ENCODE data around the gene SCO2.

- no peak for TF ChIP-seq ZNF776 (tag by site-specific recombination; IDR thresholded peaks at IDR 0.05; ENCODE audit: borderline replicate concordance)
- no peak for TF ChIP-seq CTCF (tag by site-specific recombination; IDR thresholded peaks at IDR 0.05)
- TF ChIP-seq ZNF558 (tag by site-specific recombination; IDR thresholded peaks at IDR 0.05), result no peak
- no peak for TF ChIP-seq GLIS1 (tag by site-specific recombination; IDR thresholded peaks at IDR 0.05)
- TF ChIP-seq ZNF2 (tag by site-specific recombination; IDR thresholded peaks at IDR 0.05), result no peak
- TF ChIP-seq ZBTB8A (tag by site-specific recombination; IDR thresholded peaks at IDR 0.05), result no peak
- no peak for TF ChIP-seq ZNF366 (tag by site-specific recombination; conservative IDR thresholded peaks at IDR 0.05)
- TF ChIP-seq ZNF280D (tag by site-specific recombination; IDR thresholded peaks at IDR 0.05), result no peak
- TF ChIP-seq SALL2 (tag by site-specific recombination; IDR thresholded peaks at IDR 0.05; ENCODE audit: borderline replicate concordance), result no peak
- TF ChIP-seq ZBTB44 (tag by site-specific recombination; IDR thresholded peaks at IDR 0.05), result no peak
- TF ChIP-seq ZNF561 (tag by site-specific recombination; IDR thresholded peaks at IDR 0.05; ENCODE audit: borderline replicate concordance), result no peak
- TF ChIP-seq INSM2 (tag by site-specific recombination; IDR thresholded peaks at IDR 0.05), result no peak
- TF ChIP-seq ZNF600 (tag by site-specific recombination; IDR thresholded peaks at IDR 0.05), result no peak
- TF ChIP-seq ZNF792 (tag by site-specific recombination; IDR thresholded peaks at IDR 0.05), result no peak
These were observed 20.1 kb downstream of the SCO2 start for GRCh38 chr22:50505276-50505775.
